PC-3 (cell line): ENCODE data around the gene IDH3A.

ENCODE experiments used
- EZH2 ChIP-seq: fragments of 300-600 bp; sonication (generic); IDR thresholded peaks from one replicate; pipeline ENCODE4 v1.6.1; 2017; ENCODE audit warnings: antibody characterized with exemption, mild to moderate bottlenecking, low read length; ENCODE audit not compliant: unreplicated experiment
- EZH2phosphoT487 ChIP-seq: fragments of 300-600 bp; sonication (generic); IDR thresholded peaks from 2 replicates; pipeline ENCODE4 v1.6.1; 2018; ENCODE audit warnings: mild to moderate bottlenecking, antibody characterized with exemption, low read length, borderline replicate concordance
- TF ChIP-seq, protein P1 (sequence below): fragments of 300-600 bp; sonication (generic); conservative IDR thresholded peaks from 2 replicates; pipeline ENCODE4 v1.5.1; 2017; ENCODE audit warnings: antibody characterized with exemption, low read depth, mild to moderate bottlenecking, low read length

DNA sequence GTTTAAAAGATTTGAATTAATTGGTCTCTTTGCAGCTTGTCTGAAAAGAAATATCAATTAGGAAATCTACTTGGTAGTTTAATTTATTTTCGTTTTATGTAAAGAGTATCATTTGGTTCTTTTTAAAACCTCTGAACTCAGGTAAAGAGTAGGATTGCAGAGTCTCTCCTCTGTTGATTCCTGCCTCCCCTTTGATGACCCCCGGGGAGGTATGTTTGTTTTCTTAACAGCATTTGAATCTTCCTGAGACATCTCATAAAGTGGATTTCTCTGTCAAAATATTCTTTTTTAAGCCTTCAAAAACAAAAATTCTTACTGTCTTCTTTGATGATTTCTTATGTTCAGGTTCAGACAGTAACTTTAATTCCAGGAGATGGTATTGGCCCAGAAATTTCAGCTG lies 8.0 kb downstream of the IDH3A start:
- TF ChIP-seq EZH2 = no peak
- TF ChIP-seq, protein P1, sequence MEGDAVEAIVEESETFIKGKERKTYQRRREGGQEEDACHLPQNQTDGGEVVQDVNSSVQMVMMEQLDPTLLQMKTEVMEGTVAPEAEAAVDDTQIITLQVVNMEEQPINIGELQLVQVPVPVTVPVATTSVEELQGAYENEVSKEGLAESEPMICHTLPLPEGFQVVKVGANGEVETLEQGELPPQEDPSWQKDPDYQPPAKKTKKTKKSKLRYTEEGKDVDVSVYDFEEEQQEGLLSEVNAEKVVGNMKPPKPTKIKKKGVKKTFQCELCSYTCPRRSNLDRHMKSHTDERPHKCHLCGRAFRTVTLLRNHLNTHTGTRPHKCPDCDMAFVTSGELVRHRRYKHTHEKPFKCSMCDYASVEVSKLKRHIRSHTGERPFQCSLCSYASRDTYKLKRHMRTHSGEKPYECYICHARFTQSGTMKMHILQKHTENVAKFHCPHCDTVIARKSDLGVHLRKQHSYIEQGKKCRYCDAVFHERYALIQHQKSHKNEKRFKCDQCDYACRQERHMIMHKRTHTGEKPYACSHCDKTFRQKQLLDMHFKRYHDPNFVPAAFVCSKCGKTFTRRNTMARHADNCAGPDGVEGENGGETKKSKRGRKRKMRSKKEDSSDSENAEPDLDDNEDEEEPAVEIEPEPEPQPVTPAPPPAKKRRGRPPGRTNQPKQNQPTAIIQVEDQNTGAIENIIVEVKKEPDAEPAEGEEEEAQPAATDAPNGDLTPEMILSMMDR = no peak
- no peak for TF ChIP-seq EZH2phosphoT487
